Esophagus squamous epithelium (tissue), 5 donors: ENCODE results near the gene SPON1. TPM values are rescaled to one million over a fixed set of nuclear protein-coding genes. Genes with fewer than 3 reads are reported as not detected.

Experiments used
- DNase-seq: peaks from one replicate; lab custom pipeline; 2025; lab: John Stamatoyannopoulos, UW
- H3K27ac ChIP-seq, 4 donors: fragments of 200-600 bp; sonication (generic); one replicate each; pipeline ENCODE4 v1.5.1; 2016 to 2019; ENCODE audit warnings: mild to moderate bottlenecking in 1 of 4
- H3K27me3 ChIP-seq, 4 donors: fragments of 200-600 bp; sonication (generic); 1 replicate in 3 of 4; 2 replicates in 1 of 4; pipeline versions ENCODE4 v1.5.1 to v1.6.0; 2017 to 2021; ENCODE audit warnings: antibody characterized with exemption in 1 of 4
- H3K36me3 ChIP-seq, 3 donors: fragments of 200-600 bp; sonication (generic); one replicate each; pipeline ENCODE4 v1.5.1; 2016 to 2019
- H3K4me1 ChIP-seq, 3 donors: fragments of 200-600 bp; sonication (generic); one replicate each; pipeline ENCODE4 v1.5.1; 2017 to 2019
- H3K4me3 ChIP-seq, 4 donors: fragments of 200-600 bp; sonication (generic); 1 replicate in 3 of 4; 2 replicates in 1 of 4; pipeline ENCODE4 v1.5.1; 2016 to 2019; ENCODE audit warnings: mild to moderate bottlenecking in 2 of 4, moderate library complexity in 1 of 4
- H3K9me3 ChIP-seq, 3 donors: fragments of 200-600 bp; sonication (generic); one replicate each; pipeline ENCODE4 v1.5.1; 2016 to 2019
- POLR2A ChIP-seq, 4 donors: fragments of 450-650 bp; IDR thresholded peaks; one replicate each; pipeline ENCODE4 v1.6.1; 2017; ENCODE audit warnings: antibody characterized with exemption in 4 of 4, mild to moderate bottlenecking in 4 of 4, moderate library complexity in 3 of 4
- WGBS, 2 donors: methylation state at CpG; one replicate each; pipeline ENCODE4 v1.1.5; 2018; 5-methylcytosine and 5-hydroxymethylcytosine counted together
- intact Hi-C: fragments of 100-400 bp; cut with DNase I; formaldehyde crosslinking; loops from one replicate; pipeline ENCODE4 v1.15.0; 2022
- total RNA-seq, 4 donors: library from RNA; depleted of rRNA; stranded (reverse); fragments of >200 nt; gene quantifications; one replicate each; pipeline ENCODE4 v1.1.0, GENCODE V29; 2016
- TF ChIP-seq, protein P1 (sequence below), 6 experiments: fragments of 450-650 bp in 4 of 6; fragments of 200-600 bp in 2 of 6; sonication (generic) in 2 of 6; IDR thresholded peaks; one replicate each; pipeline ENCODE4 v1.5.1; 2016 to 2019; ENCODE audit warnings: antibody characterized with exemption in 6 of 6, mild to moderate bottlenecking in 4 of 6, moderate library complexity in 4 of 6
- donor health status: DM: yes; HTN: yes; CAD: no.

The SPON1 gene
- total RNA-seq, 4 donors from 2014 or later, result 1.6 to 44.4 (median 6.5) TPM

DNA sequence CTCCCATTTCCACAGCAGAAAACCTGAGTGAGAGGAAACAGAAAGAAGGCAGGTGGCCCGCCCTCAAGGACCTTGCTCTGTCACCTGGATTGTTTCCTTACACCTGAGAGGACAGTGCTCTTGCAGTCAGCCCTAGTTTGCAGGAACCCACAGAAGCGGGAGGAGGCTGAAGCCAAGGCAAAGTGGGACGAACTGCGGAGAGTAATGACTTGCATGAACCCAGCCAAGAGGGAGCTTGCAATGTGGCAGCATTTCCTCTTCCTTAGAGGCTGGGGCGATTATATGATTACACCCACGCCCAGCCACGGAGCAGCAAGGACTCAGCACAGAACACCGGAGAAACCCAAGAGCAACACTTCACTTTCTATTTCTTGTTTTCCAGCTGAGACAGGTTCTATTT, 102.6 kb downstream of the SPON1 start:
- Histone ChIP-seq H3K27ac (no peak overlapping the region), H3K27me3 (no peaks in the 10 kb centered on the region), H3K4me3 (no peak overlapping the region), H3K36me3 (no peaks in the 10 kb centered on the region), H3K9me3 (no peaks in the 10 kb centered on the region), H3K4me1 (peaks cover 0 to 10% (median 0%) of the 10 kb centered on the region in 3 donors)
- no peak for DNase-seq
- TF ChIP-seq, protein P1, sequence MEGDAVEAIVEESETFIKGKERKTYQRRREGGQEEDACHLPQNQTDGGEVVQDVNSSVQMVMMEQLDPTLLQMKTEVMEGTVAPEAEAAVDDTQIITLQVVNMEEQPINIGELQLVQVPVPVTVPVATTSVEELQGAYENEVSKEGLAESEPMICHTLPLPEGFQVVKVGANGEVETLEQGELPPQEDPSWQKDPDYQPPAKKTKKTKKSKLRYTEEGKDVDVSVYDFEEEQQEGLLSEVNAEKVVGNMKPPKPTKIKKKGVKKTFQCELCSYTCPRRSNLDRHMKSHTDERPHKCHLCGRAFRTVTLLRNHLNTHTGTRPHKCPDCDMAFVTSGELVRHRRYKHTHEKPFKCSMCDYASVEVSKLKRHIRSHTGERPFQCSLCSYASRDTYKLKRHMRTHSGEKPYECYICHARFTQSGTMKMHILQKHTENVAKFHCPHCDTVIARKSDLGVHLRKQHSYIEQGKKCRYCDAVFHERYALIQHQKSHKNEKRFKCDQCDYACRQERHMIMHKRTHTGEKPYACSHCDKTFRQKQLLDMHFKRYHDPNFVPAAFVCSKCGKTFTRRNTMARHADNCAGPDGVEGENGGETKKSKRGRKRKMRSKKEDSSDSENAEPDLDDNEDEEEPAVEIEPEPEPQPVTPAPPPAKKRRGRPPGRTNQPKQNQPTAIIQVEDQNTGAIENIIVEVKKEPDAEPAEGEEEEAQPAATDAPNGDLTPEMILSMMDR (IDR thresholded peaks at IDR 0.05), result no peak
- TF ChIP-seq POLR2A (IDR thresholded peaks at IDR 0.05), result no peak
- intact Hi-C loops, result no loop called here
- WGBS, 2 donors, result 16 to 26% methylated on average over 7 to 8 of the region's 8 CpGs

DNA sequence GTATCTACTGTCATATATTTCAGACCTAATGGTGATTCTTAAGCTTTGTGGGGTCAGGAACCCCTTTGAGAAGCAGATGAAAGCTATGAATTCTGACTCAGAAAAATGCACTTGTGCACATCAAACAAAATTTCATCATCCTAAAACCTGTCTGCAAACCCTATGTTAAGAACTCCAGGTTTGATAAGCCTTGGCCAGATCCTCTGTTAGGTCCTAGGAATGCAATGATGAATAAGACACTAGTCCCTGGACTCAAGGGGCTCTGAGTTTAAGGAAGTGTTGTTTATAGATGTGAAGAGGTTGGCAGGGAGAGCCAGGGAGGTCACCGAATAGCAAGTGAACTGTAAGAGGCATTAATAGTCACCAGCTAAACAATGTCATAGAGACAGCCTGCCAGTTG, 103.2 kb downstream of the SPON1 start:
- Histone ChIP-seq H3K27me3 (no peaks in the 10 kb centered on the region), H3K4me3 (no peak overlapping the region), H3K9me3 (no peaks in the 10 kb centered on the region), H3K27ac (no peak overlapping the region), H3K4me1 (peaks cover 0 to 10% (median 0%) of the 10 kb centered on the region in 3 donors), H3K36me3 (no peaks in the 10 kb centered on the region)
- 60 to 67% methylated on average over 1 of the region's 1 CpG for WGBS, 2 donors
- TF ChIP-seq POLR2A (IDR thresholded peaks at IDR 0.05), result no peak
- TF ChIP-seq, protein P1 (IDR thresholded peaks at IDR 0.05), result no peak
- intact Hi-C loops, result no loop called here
- no peak for DNase-seq

DNA sequence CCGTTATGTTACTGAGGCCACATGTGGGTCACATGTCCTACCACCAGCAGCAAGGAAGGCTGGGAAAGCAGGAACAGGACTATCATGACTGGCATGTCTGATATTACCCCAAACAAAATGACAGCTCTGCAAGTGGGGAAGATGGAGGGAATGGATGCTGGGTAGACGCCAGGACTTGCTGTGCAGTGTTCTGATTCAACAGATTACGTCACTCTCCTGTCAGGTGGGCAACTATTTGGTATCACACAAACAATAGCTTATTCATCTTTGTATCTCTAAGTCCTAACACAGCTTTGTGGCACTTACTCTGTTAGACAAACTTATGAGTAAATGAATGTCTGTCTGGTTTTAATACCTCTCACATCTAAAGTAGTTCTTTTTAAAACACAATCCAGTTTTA, 105.2 kb downstream of the SPON1 start:
- H3K36me3 ChIP-seq, result no peaks in the 10 kb centered on the region
- DNase-seq, result no peak
- H3K4me1 ChIP-seq, result peaks cover 0 to 10% (median 0%) of the 10 kb centered on the region in 3 donors
- no peaks in the 10 kb centered on the region for H3K27me3 ChIP-seq
- H3K4me3 ChIP-seq, result no peak overlapping the region
- intact Hi-C loops, result no loop called here
- WGBS, 2 donors, result 46 to 69% methylated on average over 3 of the region's 3 CpGs
- H3K9me3 ChIP-seq, result no peaks in the 10 kb centered on the region
- no peak overlapping the region for H3K27ac ChIP-seq
- TF ChIP-seq, protein P1 (IDR thresholded peaks at IDR 0.05), result no peak
- TF ChIP-seq POLR2A (IDR thresholded peaks at IDR 0.05), result no peak

DNA sequence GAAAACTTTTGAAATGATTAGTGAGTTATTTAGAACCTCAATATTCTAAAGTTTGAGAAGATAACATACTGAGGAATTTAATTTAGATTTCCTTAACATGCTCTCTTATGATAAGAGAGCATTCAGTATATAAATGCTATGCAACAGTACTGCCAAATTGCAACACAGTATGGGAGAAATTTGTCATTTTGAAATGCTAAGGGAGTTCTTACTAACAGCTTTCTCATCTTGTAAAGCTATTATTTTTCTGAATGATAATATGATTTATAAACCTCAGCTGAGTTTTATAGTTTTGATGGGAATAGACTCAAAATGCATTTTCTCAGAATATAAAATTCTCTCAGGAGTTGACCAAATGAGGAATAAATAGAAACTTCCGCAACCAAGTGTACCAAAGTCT, 108.4 kb downstream of the SPON1 start:
- peaks cover 0 to 3% (median 0%) of the 10 kb centered on the region in 3 donors for H3K4me1 ChIP-seq
- WGBS, 2 donors, result 95 to 96% methylated on average over 1 of the region's 1 CpG
- H3K27me3 ChIP-seq, result no peaks in the 10 kb centered on the region
- H3K4me3 ChIP-seq, result no peak overlapping the region
- no peak for TF ChIP-seq POLR2A (IDR thresholded peaks at IDR 0.05)
- TF ChIP-seq, protein P1 (IDR thresholded peaks at IDR 0.05), result no peak
- intact Hi-C loops, result no loop called here
- H3K36me3 ChIP-seq, result no peaks in the 10 kb centered on the region
- no peaks in the 10 kb centered on the region for H3K9me3 ChIP-seq
- DNase-seq, result no peak
- H3K27ac ChIP-seq, result no peak overlapping the region

DNA sequence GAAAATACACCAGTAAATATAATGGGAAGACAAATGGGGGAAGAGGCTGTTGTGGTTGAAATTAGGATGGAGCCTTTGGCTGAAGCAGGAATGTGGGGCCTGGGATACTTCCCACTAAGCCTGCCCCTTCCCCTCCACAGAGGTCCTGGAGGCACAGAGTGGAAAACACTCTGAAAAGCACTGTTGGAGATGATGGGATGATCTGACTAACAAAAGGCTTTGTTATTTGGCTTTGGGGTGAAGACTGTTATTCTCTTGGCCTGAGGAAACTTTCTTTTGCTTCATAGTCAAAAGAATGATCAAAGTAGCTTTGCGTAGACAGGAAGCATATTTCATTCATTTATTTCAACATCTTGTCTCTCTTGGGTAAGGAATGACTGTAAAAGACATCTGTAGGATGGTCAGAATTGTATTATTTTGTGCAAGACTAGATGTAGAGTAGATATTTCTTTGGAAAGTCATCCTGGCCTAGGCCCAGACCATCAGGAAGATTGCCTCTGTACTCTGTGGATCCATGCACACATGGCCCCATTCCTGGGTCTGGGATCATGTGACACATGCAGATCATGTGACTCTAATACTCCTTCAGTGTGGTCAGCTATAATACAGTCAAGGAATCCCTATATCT, 111.4 kb downstream of the SPON1 start:
- H3K4me3 ChIP-seq, result no peak overlapping the region
- no peak for DNase-seq
- TF ChIP-seq POLR2A (IDR thresholded peaks at IDR 0.05), result no peak
- TF ChIP-seq, protein P1 (IDR thresholded peaks at IDR 0.05), result no peak
- no peaks in the 10 kb centered on the region for H3K36me3 ChIP-seq
- intact Hi-C loops, result no loop called here
- H3K9me3 ChIP-seq, result no peaks in the 10 kb centered on the region
- no peaks in the 10 kb centered on the region for H3K27me3 ChIP-seq
- peaks cover 0 to 3% (median 0%) of the 10 kb centered on the region in 3 donors for H3K4me1 ChIP-seq
- H3K27ac ChIP-seq, result no peak overlapping the region
- 76 to 79% methylated on average over 1 of the region's 1 CpG for WGBS, 2 donors
